HT1080 (cell line): Measurements from ENCODE around the gene PPP4C. TPM values are rescaled to one million over a fixed set of nuclear protein-coding genes. Genes with fewer than 3 reads are reported as not detected.
A peak's percentile ranks its signal among the peaks of the same experiment; 100 is the strongest.

Source experiments
- DNase-seq: peaks from one replicate; pipeline ENCODE4 v3.0.0-alpha.2; 2015; ENCODE audit warnings: low read depth
- total RNA-seq: library from RNA; depleted of rRNA; stranded (reverse); fragments of >200 nt; shearing (Covaris generic); gene quantifications from 2 replicates; pipeline ENCODE4 v1.2.3, GENCODE V29; 2014

PPP4C gene
- total RNA-seq, 1 experiment from 2014 or later, result 241 TPM

DNA sequence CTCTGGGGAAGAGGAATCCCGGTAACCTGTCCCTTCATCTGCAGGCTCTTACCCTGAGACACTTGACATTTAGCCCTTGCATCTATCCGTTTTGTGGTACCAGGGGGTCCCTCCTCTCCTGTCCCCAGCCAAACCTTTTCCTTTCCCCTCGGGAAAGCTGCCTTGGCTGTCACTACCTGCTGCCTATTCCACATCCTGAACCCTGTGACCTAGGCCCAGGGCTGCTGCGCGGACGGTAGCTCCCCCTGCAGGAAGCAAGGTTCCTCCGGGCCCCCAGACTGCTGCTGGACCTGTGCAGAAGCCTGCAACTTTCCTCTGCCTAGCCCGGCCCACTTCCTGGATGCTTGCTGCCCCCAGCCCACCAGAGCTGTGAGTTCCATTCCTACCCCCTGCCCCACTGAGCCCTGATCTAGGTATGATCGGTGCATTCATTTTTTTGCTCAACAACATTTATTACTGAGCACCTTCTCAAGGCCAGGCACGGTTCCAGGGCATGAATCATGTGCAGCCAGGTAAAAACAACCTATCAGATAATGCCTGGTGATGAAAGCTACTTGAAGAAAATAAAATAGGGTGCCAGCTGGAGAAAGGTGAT is 20.7 kb upstream of the PPP4C start:
- DNase-seq, result no peak

DNA sequence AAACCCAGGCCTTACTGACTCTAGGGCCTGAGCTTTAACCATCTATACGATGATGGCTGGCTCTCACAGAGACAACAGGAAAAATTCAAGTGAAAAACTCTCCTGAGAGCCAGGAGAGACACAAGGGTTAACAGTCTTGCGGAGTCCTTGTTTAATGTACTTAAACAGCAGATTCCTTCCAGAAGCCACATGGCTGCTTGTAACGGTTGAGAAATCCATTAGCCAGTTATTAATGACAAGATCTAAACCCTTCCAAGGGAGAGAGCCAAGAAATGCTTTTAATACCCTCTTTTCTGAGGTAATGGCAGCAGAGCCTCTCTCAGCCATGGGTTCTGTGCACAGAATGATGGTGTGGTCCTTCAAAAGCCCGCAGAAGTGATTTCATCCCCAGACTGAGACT is 15.4 kb upstream of the PPP4C start:
- DNase-seq, result no peak

DNA sequence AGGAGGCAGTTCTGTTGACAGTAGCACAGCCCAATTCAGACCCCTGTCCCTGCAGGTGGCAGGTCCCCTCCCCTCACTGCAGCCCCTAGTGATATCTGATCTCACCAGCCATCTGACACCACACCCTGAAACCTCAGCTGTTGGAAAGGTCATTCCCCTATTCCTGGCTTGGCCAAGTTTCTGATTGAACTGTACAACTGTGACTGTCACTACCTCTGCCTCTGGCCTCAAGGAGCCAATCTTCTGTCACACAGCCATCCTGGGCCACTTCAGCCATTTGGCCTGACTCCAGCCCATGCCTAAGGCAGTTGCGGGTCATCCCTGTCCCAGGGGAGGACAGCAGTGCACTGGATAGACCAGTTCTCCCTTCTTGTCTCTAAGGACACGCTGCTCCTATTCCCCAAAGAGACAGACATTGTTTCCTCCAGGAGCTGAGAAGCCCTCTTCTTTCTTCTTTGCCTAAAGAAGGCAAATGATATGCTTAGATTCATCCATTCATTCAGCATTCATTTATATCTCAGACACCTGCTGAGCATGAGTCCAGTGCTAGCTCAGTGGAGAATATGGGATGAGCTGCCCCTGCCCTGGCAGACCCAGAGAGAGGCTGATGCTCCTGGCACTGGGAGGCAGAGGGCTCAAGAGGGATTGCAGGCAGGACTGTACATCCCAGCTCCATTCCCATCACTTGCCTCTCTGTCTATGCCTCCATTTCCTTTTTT is 14.8 kb upstream of the PPP4C start:
- no peak for DNase-seq

DNA sequence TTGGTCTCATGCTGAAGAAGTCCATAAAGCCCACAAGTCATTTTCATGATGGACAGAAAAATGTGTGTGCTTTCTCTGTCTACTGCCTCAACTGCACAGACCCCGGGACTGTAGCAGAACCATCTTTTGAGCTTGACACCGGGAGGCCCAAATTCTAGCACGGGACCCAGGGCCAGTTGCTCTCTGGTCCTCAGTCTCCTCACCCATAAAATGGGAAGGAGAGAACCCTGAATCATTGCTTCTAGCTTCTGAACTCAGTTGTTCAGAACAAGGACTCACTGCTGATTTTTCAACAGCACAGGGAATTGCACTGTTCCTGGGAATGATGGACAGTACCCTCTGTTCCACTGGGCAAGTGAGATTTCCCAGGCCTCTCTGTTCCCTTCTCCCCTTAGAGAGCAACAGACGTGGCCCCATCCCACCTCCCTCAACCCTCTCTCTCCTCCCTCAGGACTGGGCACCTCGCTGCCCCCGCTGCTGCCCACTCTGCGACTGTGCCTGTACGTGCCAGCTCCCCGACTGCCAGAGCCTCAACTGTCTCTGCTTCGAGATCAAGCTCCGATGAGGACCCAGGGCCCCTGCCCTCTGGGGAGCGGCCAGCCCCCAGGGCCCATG is 12.4 kb upstream of the PPP4C start:
- DNase-seq, result no peak

DNA sequence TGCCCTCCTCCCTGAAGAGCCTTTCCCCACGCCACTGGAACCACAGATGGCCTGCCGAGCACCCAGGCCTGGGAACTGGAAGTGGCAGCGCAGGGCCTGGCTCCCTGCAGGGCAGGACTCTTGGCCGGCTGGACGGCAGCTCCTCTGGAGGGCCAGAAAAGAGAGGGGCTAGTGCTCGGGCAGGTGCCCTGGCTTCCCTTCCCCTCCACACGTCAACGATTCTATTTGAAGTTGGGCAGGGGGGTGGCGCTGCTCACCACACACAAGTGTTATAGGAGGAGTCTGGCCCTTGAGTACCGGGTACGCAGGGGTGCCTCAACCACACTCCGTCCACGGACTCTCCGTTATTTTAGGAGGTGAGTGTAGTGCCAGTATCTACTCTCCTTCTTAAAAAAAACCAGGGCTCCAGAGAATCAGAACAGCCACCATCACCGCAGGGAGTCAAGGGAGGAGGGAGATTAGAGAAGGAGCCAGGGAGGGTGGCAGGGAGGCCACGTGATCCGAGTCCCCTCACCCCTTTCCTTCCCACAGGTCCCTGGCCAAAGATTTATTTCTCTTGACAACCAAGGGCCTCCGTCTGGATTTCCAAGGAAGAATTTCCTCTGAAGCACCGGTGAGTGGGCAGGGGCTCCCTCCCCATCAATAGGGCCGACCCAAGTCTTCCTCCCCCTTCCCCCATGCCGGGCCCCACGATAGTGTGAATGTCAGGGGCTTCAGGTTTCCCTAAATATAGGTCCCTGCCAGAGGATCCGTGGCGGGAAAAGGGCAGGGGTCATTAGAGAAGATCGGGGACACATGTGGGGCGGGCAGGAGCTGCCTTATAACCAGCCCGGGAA is 11.7 kb upstream of the PPP4C start:
- DNase-seq, result no peak

DNA sequence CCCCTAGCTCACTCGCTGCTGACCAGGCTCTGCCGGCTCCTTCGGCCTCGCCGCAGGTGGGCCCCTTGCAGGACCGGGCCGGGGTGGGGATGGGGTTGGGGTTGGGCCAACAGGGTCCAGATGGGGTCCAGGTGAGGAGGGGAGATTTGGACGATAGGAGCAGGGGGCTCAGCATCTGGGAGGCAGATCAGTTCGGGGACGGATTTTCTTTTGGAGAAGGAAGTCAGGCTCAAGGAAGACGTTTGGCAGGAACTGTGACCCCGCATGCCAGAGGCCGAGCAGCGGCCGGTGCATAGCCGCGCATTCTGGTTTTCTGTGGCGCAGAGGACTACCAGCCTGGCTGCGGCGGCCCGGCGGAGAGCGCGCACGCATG is 11.1 kb upstream of the PPP4C start:
- no peak for DNase-seq

DNA sequence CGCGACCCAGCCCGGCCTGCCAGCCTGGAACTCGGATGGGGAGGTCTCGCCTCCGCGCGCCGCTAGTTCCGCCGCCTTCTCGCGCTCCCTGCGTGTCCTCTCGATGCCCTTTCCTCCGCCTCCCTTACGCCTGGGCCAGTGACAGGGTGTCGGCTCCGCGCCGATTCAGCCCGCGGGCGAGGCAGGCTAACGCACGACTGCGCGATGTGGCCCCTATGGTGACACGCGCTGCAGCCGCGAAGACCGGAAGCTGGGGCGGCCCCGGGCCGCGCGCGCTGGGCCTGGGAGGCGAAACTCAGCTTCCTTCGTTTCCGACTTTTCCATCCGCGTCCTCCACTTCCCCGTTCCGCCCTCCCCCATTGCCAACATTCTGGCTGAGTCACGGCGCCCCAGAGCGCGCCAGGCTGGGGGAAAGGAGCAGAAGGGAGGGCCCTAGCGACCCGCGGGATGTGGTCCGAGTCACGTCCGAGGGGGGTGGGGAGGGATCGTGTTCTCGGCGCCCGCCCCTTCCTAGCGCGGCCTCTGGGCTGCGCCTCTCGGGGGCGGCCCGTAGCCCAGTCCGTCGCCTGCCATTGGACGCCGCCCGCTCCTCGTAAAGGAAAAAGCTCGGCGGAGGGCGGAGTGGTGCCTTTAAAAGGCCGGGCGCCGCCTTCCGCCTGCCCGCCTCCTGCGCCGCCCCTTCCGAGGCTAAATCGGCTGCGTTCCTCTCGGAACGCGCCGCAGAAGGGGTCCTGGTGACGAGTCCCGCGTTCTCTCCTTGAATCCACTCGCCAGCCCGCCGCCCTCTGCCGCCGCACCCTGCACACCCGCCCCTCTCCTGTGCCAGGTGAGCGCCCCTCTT is 10.5 kb upstream of the PPP4C start, which contains the start of gene ALDOA:
Gene ALDOA, plus strand, starts transcription at position 659 of the 841 bp plus-strand sequence. CDS start 1,138 bp downstream, outside the sequence.
- peak; percentile 99 for DNase-seq

DNA sequence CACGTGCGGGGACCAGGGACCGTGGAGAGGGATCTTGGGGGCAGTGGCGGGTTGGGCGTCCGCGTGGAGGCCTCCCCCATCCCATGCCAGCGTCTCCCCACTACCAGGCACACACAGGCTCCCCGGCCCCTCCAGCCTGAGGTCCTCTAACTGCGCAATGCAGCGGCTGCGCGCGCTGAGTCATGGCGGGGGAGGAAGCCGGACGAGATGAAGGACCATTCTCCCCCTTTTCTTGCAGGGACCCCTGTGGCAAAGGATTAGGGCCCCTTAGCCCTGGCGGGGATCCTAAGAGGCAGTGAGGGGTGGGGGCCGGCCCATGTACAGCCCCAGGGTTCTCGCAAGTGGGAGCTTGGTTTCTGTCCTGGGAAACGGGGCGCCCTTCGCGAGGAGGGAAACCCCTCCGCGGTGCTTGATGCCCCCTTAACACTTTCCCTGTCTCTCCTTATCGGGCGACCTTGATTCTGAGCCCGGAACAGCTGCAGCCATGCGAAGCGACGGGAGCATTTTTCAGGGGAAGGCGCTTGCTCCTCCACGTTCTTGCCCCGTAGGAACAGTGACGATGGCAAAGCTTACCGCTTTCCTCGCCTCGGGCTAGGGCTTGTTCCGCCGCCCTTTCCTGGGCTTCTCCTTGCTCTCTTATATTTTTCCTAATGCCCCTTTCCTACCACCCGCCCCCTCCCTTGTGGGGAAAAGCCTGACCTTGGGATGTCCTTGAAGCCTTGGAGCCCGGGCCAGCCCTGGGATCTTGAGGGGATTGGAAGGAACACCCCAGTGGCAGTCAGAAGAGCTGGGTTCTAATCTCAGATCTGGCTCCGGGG is 9.6 kb upstream of the PPP4C start:
- no peak for DNase-seq

DNA sequence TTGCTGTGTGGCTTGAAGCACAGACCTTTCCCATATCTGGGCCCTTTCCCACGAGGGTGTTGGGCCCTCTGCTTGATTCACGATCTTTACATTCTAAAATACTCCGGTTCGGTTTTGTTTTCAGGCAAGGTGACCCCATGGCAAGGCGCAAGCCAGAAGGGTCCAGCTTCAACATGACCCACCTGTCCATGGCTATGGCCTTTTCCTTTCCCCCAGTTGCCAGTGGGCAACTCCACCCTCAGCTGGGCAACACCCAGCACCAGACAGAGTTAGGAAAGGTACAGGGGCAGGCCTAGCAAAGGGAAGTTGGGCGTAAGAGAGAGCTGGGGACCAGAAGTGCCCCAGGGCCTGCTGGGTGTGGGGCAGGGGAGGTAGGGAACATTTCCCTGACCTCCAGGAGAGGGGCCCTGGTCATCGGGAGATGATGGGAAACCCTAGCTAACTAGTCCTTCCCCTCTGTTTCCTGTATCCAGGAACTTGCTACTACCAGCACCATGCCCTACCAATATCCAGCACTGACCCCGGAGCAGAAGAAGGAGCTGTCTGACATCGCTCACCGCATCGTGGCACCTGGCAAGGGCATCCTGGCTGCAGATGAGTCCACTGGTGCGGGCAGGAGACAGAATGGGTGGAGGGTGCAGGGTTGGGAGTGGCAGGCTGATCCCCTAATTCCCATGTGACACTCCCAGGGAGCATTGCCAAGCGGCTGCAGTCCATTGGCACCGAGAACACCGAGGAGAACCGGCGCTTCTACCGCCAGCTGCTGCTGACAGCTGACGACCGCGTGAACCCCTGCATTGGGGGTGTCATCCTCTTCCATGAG is 8.8 kb upstream of the PPP4C start:
- DNase-seq, result no peak

DNA sequence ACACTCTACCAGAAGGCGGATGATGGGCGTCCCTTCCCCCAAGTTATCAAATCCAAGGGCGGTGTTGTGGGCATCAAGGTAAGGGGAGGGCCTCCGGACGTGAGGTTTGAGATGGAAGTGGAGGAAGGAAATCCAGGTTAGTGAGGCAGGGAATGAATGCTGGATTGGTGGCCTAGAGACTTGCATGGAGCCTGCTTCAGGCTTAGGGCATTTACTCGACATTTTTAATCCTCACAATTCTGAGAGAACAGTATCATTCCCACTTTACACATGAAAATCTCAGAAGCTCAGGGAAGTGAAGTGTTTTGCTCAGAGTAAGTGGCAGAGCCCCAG is 8.2 kb upstream of the PPP4C start:
- DNase-seq, result no peak

DNA sequence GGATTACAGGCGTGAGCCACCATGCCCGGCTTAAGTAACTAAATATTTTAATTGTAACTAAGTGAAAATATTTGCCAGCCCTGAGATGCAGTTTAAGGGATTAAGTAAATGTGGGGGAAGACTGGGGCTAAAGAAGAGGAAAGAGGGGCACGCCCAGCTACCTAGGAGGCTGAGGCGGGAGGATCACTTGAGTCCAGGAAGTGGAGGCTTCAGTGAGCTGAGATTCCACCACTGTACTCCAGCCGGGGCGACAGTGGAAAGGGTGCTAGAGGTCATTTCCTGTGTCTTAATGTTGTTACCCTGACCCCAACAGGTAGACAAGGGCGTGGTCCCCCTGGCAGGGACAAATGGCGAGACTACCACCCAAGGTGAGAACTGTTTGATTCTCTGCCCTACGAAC is 7.5 kb upstream of the PPP4C start:
- DNase-seq, result no peak

DNA sequence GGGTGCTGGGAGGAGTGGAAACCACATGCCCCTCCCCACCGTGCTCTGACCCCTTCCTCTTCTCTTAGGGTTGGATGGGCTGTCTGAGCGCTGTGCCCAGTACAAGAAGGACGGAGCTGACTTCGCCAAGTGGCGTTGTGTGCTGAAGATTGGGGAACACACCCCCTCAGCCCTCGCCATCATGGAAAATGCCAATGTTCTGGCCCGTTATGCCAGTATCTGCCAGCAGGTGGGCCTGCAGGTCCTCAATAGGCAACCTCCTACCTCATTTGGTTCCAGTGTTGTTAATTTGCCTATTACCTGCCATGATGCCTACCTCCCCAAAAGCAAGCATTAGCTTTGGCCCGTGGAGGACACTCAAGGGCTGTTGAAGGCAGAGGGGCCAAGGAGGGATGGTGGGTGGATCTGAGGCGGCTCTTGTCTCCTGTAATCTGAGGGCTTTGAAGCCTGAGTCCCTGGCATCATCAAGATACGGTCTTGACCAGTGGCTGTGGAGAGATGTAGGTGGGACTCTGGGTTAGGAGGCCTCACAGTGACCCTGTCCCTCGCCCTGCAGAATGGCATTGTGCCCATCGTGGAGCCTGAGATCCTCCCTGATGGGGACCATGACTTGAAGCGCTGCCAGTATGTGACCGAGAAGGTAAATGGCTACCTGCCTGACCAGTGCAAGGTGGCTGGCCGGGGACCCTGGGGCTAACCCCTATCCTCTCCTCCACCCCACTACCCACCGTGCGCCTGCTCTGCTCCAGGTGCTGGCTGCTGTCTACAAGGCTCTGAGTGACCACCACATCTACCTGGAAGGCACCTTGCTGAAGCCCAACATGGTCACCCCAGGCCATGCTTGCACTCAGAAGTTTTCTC is 6.8 kb upstream of the PPP4C start:
- DNase-seq, result no peak

DNA sequence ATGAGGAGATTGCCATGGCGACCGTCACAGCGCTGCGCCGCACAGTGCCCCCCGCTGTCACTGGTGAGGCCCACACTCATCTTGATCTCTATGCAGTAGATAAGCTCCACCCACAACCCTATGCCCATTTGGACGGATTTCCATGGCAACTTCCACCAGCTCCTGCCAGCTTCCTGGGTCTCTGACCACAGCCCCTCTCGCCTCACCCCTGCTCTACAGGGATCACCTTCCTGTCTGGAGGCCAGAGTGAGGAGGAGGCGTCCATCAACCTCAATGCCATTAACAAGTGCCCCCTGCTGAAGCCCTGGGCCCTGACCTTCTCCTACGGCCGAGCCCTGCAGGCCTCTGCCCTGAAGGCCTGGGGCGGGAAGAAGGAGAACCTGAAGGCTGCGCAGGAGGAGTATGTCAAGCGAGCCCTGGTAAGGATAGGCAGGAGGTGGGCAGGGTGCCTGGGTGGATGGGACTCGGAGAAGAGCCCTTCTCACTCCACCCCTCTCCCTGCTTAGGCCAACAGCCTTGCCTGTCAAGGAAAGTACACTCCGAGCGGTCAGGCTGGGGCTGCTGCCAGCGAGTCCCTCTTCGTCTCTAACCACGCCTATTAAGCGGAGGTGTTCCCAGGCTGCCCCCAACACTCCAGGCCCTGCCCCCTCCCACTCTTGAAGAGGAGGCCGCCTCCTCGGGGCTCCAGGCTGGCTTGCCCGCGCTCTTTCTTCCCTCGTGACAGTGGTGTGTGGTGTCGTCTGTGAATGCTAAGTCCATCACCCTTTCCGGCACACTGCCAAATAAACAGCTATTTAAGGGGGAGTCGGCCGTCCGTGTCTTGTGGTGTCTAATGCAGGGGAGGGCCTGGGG is 6.0 kb upstream of the PPP4C start:
- no peak for DNase-seq

DNA sequence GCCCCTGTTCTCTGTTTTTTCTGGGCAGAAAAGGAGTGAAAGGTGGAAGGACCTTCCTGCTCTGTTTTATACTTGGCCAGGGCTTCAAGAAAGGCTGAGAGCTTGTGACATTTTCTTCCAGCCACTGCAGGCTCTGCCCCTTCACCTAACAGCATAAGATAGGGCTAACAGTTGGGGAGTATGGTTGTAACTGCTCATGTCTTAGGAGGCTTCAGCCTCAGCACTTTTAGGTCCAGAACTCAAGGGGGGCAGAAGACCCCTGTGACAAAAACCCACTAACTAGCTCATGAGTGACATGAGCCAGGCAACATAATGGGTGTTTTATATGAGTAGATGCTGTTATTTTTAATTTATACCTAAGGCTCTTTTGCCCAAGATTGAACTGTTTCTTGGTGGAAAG is 5.3 kb upstream of the PPP4C start:
- DNase-seq, result no peak

DNA sequence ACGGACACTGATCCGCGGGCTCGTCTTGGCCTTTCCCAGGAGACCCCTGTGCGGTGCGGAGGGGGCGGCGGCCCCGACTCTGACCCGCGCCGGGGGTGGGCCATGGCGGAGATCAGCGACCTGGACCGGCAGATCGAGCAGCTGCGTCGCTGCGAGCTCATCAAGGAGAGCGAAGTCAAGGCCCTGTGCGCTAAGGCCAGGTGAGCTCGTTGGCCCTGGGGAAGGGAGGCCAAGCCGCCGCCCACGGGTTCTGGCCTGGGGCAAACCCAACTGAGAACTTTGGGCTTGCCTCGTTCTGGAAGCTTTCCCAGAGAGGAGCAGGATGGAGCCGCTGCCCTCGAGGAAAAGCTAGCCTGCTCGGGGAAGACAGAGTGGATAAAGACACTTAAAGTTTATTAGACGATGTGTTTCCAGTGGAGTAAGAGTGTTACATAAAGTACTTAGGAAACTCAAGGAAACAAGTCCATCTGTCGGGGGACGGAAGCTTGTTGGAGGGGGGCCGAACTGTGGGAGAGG is 540 bp downstream of the PPP4C start:
- DNase-seq, result no peak

DNA sequence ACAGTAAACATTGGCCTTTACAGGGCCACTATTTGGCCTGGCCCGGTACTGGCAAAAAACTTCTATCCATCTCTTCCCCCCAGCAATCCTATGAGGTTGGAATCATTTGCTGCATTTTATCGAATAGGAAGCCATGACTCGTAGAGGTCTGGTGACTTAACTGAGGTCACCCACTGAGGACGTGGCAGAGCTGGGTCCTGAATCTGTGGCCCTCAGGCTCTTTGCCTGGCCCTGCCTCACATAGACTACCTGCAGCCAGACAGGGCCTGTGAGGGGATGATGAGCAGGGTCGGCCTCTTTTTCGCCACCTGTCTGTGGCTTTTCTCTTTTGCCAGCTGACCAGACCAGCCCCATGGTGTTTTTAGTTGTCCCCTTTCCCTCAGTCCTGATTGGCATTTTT is 1.9 kb downstream of the PPP4C start:
- no peak for DNase-seq

DNA sequence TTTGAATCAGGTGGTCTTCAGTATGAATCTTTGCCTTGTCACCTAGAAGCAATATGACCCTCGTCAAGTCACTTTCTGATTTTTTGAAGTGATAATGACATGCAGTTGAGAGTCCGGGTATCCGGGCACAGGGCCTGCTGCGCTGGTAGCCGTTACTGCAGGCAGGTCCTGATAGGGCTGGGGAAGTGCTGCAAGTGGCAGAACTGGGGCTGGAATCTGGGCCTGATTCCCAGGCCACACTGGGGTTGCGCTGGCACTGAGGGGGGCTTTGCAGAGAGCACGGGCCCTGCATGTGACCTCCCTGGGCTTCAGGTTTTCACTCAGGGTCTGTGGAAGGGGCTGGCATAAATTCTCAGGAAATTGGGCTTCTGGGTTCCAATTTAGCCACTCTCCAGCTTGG is 3.0 kb downstream of the PPP4C start:
- no peak for DNase-seq
